HUES48 (cell line): ENCODE measurements around the gene CELA1.

ENCODE experiments used
- H3K27ac ChIP-seq: one replicate; pipeline ENCODE4 v1.7.0; 2013; ENCODE audit warnings: low read depth, low read length, inconsistent platforms
- H3K27me3 ChIP-seq: 2 replicates; pipeline ENCODE4 v1.6.1; 2013; ENCODE audit warnings: mild to moderate bottlenecking, low read length; ENCODE audit not compliant: control insufficient read depth, insufficient read depth
- H3K36me3 ChIP-seq: 2 replicates; pipeline ENCODE4 v1.6.1; 2013; ENCODE audit warnings: low read length; ENCODE audit not compliant: control insufficient read depth, insufficient read depth
- H3K4me1 ChIP-seq: 2 replicates; pipeline ENCODE4 v1.6.1; 2013; ENCODE audit warnings: mild to moderate bottlenecking, low read length; ENCODE audit not compliant: control insufficient read depth, insufficient read depth
- H3K4me3 ChIP-seq: 2 replicates; pipeline ENCODE4 v1.5.1; 2013; ENCODE audit warnings: mild to moderate bottlenecking, low read depth, low read length
- H3K9ac ChIP-seq: 2 replicates; pipeline ENCODE4 v1.6.1; 2013; ENCODE audit warnings: mild to moderate bottlenecking, low read depth, low read length, moderate library complexity
- H3K9me3 ChIP-seq: 2 replicates; pipeline ENCODE4 v1.6.1; 2013; ENCODE audit warnings: low read length; ENCODE audit not compliant: control insufficient read depth, insufficient read depth

CELA1 gene

GRCh38 chr12:51346581-51346980 lies at the start of gene CELA1:
TSS of gene CELA1 (minus strand) at chr12:51346679. CDS start at chr12:51346638, 41 bp downstream.
- no peaks in the 10 kb centered on the region for H3K27me3 ChIP-seq
- H3K9ac ChIP-seq = no peak within 1 kb of the TSS
- H3K9me3 ChIP-seq = no peaks in the 10 kb centered on the region
- H3K4me3 ChIP-seq = no peak within 1 kb of the TSS
- H3K4me1 ChIP-seq = no peaks in the 10 kb centered on the region
- no peak within 1 kb of the TSS for H3K27ac ChIP-seq
- H3K36me3 ChIP-seq = no peaks in the 10 kb centered on the region

- Histone ChIP-seq H3K4me1 (peaks cover 6% of the 10 kb centered on the region; the same call in 1 of the 2 replicates), H3K27me3 (no peaks in the 10 kb centered on the region), H3K9me3 (no peaks in the 10 kb centered on the region), H3K9ac (no peak overlapping the region), H3K27ac (no peak overlapping the region), H3K36me3 (peaks cover 15% of the 10 kb centered on the region), H3K4me3 (no peak overlapping the region)
Measured at GRCh38 chr12:51395283-51396230, 49.1 kb upstream of the CELA1 start.

GRCh38 chr12:51393676-51394545 lies 47.4 kb upstream of the CELA1 start:
- Histone ChIP-seq H3K27me3 (no peaks in the 10 kb centered on the region), H3K9ac (no peak overlapping the region), H3K4me1 (peaks cover 12% of the 10 kb centered on the region; the same call in 1 of the 2 replicates), H3K4me3 (no peak overlapping the region), H3K27ac (no peak overlapping the region), H3K36me3 (peaks cover 15% of the 10 kb centered on the region), H3K9me3 (no peaks in the 10 kb centered on the region)

- no peak overlapping the region for H3K27ac ChIP-seq
- H3K4me1 ChIP-seq = peaks cover 24% of the 10 kb centered on the region
- H3K9me3 ChIP-seq = no peaks in the 10 kb centered on the region
- H3K27me3 ChIP-seq = no peaks in the 10 kb centered on the region
- peaks cover 15% of the 10 kb centered on the region for H3K36me3 ChIP-seq
- peak overlapping the region; percentile 53; the same call in 1 of the 2 replicates for H3K9ac ChIP-seq
- H3K4me3 ChIP-seq = peak overlapping the region; percentile 80
Measured at GRCh38 chr12:51392556-51393237, 46.2 kb upstream of the CELA1 start.

- peak within 1 kb of the TSS; percentile 80 for H3K4me3 ChIP-seq
- H3K27me3 ChIP-seq = no peaks in the 10 kb centered on the region
- H3K9me3 ChIP-seq = no peaks in the 10 kb centered on the region
- H3K4me1 ChIP-seq = peaks cover 27% of the 10 kb centered on the region
- H3K9ac ChIP-seq = peak within 1 kb of the TSS; percentile 75
- peaks cover 15% of the 10 kb centered on the region for H3K36me3 ChIP-seq
- peak within 1 kb of the TSS; percentile 44 for H3K27ac ChIP-seq
Measured at GRCh38 chr12:51391283-51392123, 45.0 kb upstream of the CELA1 start, which contains the start of gene GALNT6. TSS of gene GALNT6 (minus strand) at chr12:51391406. CDS start at chr12:51379781, 11,625 bp downstream.

DNA sequence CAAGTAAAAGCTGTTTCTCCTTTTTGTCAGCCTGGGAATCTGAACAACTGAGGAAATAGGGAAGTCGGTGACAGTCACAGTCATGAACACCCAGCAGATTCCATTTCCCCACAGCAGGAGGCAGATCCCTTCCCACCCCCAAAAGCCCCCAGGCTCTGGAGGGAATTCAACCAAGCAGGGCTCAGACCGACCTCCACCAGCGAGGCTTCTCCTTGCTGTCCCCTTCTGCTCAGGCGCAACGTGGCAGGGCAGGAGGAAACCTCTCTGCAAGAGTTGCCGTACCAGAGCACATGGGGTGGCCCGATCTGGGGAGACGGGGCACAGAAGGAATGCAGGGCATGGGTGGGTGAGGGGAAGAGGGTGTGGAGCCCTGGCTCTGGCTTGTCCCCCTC lies 44.4 kb upstream of the CELA1 start:
- H3K36me3 ChIP-seq = peaks cover 15% of the 10 kb centered on the region
- H3K9ac ChIP-seq = peak overlapping the region; percentile 75
- peak overlapping the region; percentile 44 for H3K27ac ChIP-seq
- no peaks in the 10 kb centered on the region for H3K27me3 ChIP-seq
- peak overlapping the region; percentile 80 for H3K4me3 ChIP-seq
- H3K9me3 ChIP-seq = no peaks in the 10 kb centered on the region
- H3K4me1 ChIP-seq = peaks cover 27% of the 10 kb centered on the region

DNA sequence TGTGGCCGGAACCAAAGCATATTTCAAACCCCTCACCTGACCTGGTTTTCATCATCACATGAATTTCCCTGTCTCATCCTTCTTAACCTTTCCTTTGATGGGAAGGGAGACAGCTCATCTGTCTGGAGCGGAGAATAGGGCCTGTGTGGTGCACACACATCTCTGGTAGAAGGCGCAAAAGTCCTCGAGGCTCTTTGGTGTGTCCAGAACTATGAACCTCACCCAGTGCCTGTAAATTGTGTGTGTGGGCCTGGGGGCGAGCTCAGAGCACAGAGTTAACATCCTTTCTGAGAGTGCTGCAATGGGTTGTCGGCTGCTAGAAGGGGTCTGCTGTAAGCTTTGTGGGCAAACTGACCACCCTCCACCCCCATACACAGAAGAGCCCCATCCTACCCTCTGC lies 44.0 kb upstream of the CELA1 start:
- peaks cover 15% of the 10 kb centered on the region for H3K36me3 ChIP-seq
- no peaks in the 10 kb centered on the region for H3K9me3 ChIP-seq
- no peaks in the 10 kb centered on the region for H3K27me3 ChIP-seq
- H3K9ac ChIP-seq = peak overlapping the region; percentile 75; the same call in 1 of the 2 replicates
- H3K4me1 ChIP-seq = peaks cover 27% of the 10 kb centered on the region
- peak overlapping the region; percentile 44 for H3K27ac ChIP-seq
- peak overlapping the region; percentile 80 for H3K4me3 ChIP-seq

GRCh38 chr12:51389302-51389999 lies 43.0 kb upstream of the CELA1 start:
- peaks cover 27% of the 10 kb centered on the region for H3K4me1 ChIP-seq
- H3K27ac ChIP-seq = no peak overlapping the region
- no peak overlapping the region for H3K4me3 ChIP-seq
- H3K9ac ChIP-seq = no peak overlapping the region
- H3K27me3 ChIP-seq = no peaks in the 10 kb centered on the region
- H3K9me3 ChIP-seq = no peaks in the 10 kb centered on the region
- peaks cover 13% of the 10 kb centered on the region for H3K36me3 ChIP-seq

DNA sequence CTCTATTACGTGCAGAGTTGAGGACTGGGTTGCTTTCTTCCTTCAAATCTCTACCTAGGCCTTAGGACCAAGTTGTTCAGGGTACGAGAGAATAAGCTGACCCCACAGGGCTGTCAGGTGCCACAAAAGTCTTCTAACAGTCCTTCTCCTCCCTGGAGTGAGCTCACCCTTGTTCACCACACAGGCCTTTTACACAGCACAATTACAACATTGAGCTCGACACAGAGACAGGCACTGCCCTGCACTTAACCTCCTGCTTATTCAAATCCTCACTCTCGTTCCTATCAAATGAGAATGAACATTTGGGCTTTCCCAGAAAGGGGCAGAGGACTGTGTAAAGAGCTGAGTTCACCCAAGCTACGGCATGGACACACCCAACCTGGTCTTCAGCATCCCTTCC lies 42.4 kb upstream of the CELA1 start:
- no peak overlapping the region for H3K9ac ChIP-seq
- H3K36me3 ChIP-seq = peaks cover 7% of the 10 kb centered on the region
- no peak overlapping the region for H3K27ac ChIP-seq
- H3K27me3 ChIP-seq = no peaks in the 10 kb centered on the region
- no peaks in the 10 kb centered on the region for H3K9me3 ChIP-seq
- H3K4me3 ChIP-seq = no peak overlapping the region
- H3K4me1 ChIP-seq = peaks cover 30% of the 10 kb centered on the region
